GM10248 (cell line): ENCODE measurements around the gene CTSW.
A peak's percentile ranks its signal among the peaks of the same experiment; 100 is the strongest.

Source experiments
- CTCF ChIA-PET: fragments of 300-600 bp; sonication (Branson Sonifier 250); formaldehyde crosslinking; extraction: SDS; loops from one replicate; lab custom pipeline; 2021; ENCODE audit warnings: antibody characterized with exemption; lab: Yijun Ruan, JAX
- POLR2A ChIA-PET: fragments of 350-650 bp; sonication (Branson Sonifier 250); formaldehyde crosslinking; extraction: SDS; loops from one replicate; lab custom pipeline; 2020; ENCODE audit warnings: antibody characterized with exemption; lab: Yijun Ruan, JAX
- DNase-seq: peaks from one replicate; pipeline ENCODE4 v3.0.0; 2012; ENCODE audit errors: extremely low spot score
- TF ChIP-seq, protein P1 (sequence below): IDR thresholded peaks from 2 replicates; pipeline ENCODE4 v1.5.1; 2012; ENCODE audit warnings: mild to moderate bottlenecking, low read depth; ENCODE audit errors: extremely low read depth, missing control alignments, control extremely low read depth

CTSW gene

DNA sequence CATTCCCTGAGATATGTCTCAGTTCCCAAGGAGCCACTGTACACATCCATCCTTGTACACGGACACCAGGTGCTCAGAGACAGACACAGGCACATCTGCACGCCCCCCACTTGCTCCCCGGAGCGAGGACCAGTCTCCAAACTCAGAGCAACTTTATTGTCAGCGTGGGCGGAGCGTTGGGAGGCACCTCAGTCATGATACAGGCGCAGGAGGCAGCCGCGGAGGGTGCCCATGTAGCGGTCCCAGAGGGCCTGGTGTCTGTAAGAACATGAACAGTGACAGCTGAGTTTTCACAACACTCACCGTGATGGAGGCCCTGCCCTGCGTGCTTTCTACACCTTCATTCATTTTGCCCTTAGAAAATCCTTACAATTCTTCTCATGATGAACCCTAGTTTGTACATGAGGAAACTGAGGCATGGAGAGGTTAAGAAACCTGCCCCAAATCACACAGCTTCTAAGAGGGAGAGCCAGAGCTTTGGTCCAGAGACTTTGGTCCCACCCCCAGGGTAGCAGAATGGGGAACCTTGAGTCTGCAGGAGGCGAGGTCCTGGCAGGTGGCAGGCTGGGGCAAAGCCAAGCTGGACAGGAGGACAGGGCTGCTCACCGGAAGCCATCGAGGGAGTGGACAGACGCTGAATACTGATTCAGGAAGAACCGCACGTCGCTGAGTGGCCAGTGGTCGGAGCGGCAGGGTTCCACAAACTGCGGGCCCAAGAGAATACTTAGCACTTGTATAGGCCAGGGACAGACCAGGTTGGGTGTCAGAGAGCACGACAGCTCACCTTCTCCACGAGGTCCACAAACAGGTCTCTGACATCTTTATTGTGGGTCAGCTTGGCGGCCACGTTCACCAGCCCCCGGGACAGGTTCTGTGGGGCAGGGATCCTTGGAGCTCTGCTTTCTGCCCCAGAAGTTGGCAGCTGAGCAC lies 4.4 kb downstream of the CTSW start:
- TF ChIP-seq, protein P1, sequence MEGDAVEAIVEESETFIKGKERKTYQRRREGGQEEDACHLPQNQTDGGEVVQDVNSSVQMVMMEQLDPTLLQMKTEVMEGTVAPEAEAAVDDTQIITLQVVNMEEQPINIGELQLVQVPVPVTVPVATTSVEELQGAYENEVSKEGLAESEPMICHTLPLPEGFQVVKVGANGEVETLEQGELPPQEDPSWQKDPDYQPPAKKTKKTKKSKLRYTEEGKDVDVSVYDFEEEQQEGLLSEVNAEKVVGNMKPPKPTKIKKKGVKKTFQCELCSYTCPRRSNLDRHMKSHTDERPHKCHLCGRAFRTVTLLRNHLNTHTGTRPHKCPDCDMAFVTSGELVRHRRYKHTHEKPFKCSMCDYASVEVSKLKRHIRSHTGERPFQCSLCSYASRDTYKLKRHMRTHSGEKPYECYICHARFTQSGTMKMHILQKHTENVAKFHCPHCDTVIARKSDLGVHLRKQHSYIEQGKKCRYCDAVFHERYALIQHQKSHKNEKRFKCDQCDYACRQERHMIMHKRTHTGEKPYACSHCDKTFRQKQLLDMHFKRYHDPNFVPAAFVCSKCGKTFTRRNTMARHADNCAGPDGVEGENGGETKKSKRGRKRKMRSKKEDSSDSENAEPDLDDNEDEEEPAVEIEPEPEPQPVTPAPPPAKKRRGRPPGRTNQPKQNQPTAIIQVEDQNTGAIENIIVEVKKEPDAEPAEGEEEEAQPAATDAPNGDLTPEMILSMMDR: no peak
- ChIA-PET POLR2A (interaction anchor here (0.5 to 1.5 kb wide), 4 partner anchors 9 to 40 kb away, joined by 3 to 6 read pairs (median 5); no protein-coding TSS in a partner anchor), CTCF (interaction anchor here (0.7 to 19.3 kb wide), 58 partner anchors 8 to 271 kb away, joined by 3 to 535 read pairs (median 5); partner anchors contain the start of genes BANF1, CATSPER1, CCDC85B and CFL1)
- DNase-seq: no peak

DNA sequence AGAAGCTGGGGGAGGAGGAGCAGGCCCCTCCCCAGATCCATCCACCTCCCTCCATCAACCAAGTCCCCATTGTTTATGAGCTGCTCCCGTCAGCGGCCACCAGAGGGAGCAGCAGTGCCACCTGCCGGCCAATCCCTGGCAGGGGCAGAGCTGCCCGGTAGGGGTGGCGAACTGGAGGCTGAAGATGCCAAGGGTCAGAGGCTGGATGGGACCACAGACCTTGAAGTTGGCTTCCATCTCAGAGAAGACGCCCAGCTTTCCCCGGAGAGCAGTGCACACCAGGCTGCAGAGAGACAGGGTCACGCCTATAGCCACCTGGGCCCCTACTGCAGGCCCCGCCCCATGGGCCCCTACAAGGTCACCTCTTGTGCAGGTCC lies 5.1 kb downstream of the CTSW start:
- ChIA-PET POLR2A (interaction anchor here (0.6 to 1.5 kb wide), 4 partner anchors 9 to 116 kb away, joined by 3 to 5 read pairs (median 4); no protein-coding TSS in a partner anchor), CTCF (interaction anchor here (0.7 to 19.3 kb wide), 60 partner anchors 2 to 589 kb away, joined by 3 to 535 read pairs (median 5); partner anchors contain the start of genes BANF1, CATSPER1, CCDC85B and CFL1)
- DNase-seq: peak; percentile 88
- TF ChIP-seq, protein P1: peak; percentile 100

DNA sequence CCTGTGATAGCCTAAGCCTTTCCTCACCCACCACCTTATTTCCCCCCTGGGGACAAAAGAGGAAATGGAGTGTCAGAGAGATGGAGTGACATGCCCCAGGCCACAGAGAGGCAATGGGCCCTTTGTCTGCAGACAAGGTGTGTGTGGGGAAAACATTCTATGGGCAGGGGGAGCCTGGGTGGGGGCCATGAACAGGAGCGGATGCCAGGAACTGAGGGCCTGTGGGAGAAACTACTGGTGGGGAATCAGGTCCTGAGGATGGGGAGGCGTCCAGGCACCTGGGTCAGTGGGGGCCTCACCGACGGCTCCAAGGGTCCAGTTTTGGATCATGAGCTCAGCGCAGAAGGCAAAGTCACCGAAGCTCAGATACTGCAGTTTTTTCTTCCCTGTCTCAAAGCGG lies 5.6 kb downstream of the CTSW start:
- ChIA-PET POLR2A (interaction anchor here (0.6 to 1.1 kb wide), 3 partner anchors 8 to 116 kb away, joined by 3 to 5 read pairs (median 3); no protein-coding TSS in a partner anchor), CTCF (interaction anchor here (0.9 to 19.3 kb wide), 48 partner anchors 3 to 590 kb away, joined by 3 to 535 read pairs (median 6); partner anchors contain the start of genes BANF1, CATSPER1, CCDC85B and CFL1)
- TF ChIP-seq, protein P1: no peak
- DNase-seq: no peak

DNA sequence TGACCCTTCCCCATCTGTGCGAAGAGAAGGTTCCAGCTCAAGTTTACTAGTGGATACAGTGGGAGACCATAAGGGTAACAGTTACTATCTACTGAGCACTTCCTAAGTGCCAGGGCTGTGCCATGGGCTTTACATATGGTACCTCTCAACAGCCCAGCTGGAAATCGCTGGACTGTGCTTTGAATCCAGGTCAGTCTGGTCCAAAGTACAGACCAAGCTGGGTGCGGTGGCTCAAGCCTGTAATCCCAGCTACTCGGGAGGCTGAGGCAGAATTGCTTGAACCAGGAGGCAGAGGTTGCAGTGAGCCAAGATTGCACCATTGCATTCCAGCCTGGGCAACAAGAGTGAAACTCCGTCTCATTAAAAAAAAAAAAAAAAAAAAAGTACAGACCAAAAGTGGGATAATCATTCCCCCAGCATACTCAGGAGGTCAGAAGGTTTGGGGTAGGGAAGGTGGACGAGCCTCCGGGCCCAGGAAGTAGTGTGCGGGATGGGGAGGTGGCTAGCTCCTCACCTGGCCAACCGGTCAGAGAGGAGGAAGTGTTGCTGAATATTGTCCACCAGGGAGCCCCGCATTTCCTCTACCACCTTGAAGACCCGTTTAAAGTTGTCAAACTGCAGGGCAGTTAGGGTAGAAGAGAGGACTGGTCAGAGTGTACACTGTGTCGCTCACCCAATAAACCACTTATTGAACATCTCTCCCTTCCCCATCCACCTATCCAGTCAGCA lies 6.3 kb downstream of the CTSW start:
- POLR2A ChIA-PET: no interaction called here
- CTCF ChIA-PET: interaction anchor here (0.5 to 19.3 kb wide), 28 partner anchors 4 to 591 kb away, joined by 3 to 535 read pairs (median 13); partner anchors contain the start of genes CCDC85B, CFL1, CTSW and EFEMP2
- TF ChIP-seq, protein P1: no peak
- no peak for DNase-seq

DNA sequence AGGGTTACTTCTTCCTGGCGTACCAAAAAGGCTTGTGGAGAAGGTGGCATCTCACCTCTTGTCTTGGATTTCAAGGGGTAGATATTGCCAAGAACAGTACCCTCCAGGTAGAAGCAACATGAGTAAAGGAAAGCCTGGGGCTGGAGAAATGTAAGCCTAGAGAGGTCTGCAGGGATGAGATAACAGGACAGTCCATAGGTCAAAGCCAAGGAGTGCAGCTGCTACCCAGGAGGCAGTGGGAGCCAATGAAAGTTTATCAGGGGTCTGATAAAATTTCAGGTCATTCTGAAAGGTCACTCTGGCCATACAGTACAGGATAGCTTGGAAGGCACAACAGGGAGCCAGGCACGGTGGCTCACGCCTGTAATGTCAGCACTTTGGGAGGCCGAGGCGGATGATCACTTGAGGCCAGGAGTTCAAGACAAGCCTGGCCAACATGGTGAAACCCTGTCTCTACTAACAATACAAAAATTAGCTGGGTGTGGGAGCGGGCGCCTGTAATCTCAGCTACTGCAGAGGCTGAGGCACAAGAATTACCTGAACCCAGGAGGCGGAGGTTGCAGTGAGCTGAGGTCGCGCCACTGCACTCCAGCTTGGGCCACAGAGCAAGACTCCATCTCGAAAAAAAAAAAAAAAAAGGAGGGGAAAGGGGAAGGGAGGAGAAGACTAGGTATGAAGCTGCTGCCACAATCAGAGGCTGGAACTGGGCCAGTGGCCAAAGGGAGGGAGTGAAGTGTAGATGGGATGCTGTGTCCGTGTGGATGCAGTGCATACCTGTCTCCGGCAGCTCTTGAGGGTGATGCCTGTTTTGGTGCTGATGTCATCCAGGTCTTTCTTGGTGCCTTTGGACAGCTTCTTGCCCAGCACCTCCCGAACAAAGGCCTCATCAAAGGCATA lies 7.4 kb downstream of the CTSW start:
- TF ChIP-seq, protein P1: no peak
- no peak for DNase-seq
- ChIA-PET POLR2A (interaction anchor here (1.7 kb wide), 1 partner anchor 35 kb away, joined by 12 read pairs; no protein-coding TSS in a partner anchor), CTCF (interaction anchor here (0.8 to 19.3 kb wide), 18 partner anchors 5 to 158 kb away, joined by 3 to 535 read pairs (median 13); partner anchors contain the start of genes CCDC85B, CFL1, CTSW and EFEMP2)
